CD14-positive monocyte (primary cell): ENCODE data around the gene ACTR2. TPM values are rescaled to one million over a fixed set of nuclear protein-coding genes. Genes with fewer than 3 reads are reported as not detected.

Experiments used
- DNase-seq, 3 donors: peaks; one replicate each; pipeline ENCODE4 v3.0.0-alpha.2; 2011 to 2022
- H2AFZ ChIP-seq: 2 replicates; pipeline ENCODE4 v1.6.0; 2012; ENCODE audit warnings: mild to moderate bottlenecking, low read depth, low read length, inconsistent platforms; ENCODE audit not compliant: insufficient read depth, poor library complexity, severe bottlenecking
- H3K27ac ChIP-seq, 2 donors: 1 replicate in 1 of 2; 2 replicates in 1 of 2; pipeline ENCODE4 v1.5.1; 2012 to 2013; ENCODE audit warnings: low read length in 2 of 2, control low read depth in 1 of 2, inconsistent platforms in 1 of 2, low read depth in 1 of 2, mild to moderate bottlenecking in 1 of 2
- H3K27me3 ChIP-seq, 2 donors: one replicate each; pipeline versions ENCODE4 v1.6.0 to v1.6.1; 2011 to 2013; ENCODE audit warnings: low read length in 2 of 2; ENCODE audit not compliant: control insufficient read depth in 2 of 2, insufficient read depth in 2 of 2
- H3K36me3 ChIP-seq, 2 donors: replicated peaks in 1 of 2; 1 replicate in 1 of 2; 2 replicates in 1 of 2; pipeline versions ENCODE4 v1.5.1 to v1.6.1; 2012 to 2013; ENCODE audit warnings: low read length in 2 of 2, control low read depth in 1 of 2, inconsistent platforms in 1 of 2, mild to moderate bottlenecking in 1 of 2; ENCODE audit not compliant: insufficient read depth in 2 of 2, control insufficient read depth in 1 of 2
- H3K4me1 ChIP-seq, 2 donors: 1 replicate in 1 of 2; 2 replicates in 1 of 2; pipeline versions ENCODE4 v1.5.1 to v1.6.1; 2012 to 2013; ENCODE audit warnings: low read length in 2 of 2, control low read depth in 1 of 2, inconsistent platforms in 1 of 2, mild to moderate bottlenecking in 1 of 2, moderate library complexity in 1 of 2; ENCODE audit not compliant: insufficient read depth in 2 of 2, control insufficient read depth in 1 of 2
- H3K4me2 ChIP-seq: replicated peaks from 2 replicates; pipeline ENCODE3; 2012; ENCODE audit warnings: low read length, moderate library complexity, mild to moderate bottlenecking; ENCODE audit not compliant: poor library complexity, severe bottlenecking; ENCODE audit errors: extremely low read depth
- H3K4me3 ChIP-seq, 3 experiments: fragments of 200-600 bp in 1 of 3; sonication (generic) in 1 of 3; replicated peaks in 1 of 3; 1 replicate in 2 of 3; 2 replicates in 1 of 3; pipeline ENCODE4 v1.5.1; 2011 to 2013; ENCODE audit warnings: low read length in 3 of 3, mild to moderate bottlenecking in 3 of 3, control low read depth in 2 of 3, low read depth in 2 of 3, inconsistent platforms in 1 of 3, moderate library complexity in 1 of 3
- H3K79me2 ChIP-seq: 2 replicates; pipeline ENCODE4 v1.6.0; 2012; ENCODE audit warnings: mild to moderate bottlenecking, control low read depth, inconsistent platforms, low read length, moderate library complexity; ENCODE audit not compliant: insufficient read depth
- H3K9ac ChIP-seq: 2 replicates; pipeline ENCODE4 v1.6.0; 2017; ENCODE audit warnings: low read length, mild to moderate bottlenecking; ENCODE audit not compliant: insufficient read depth, poor library complexity, severe bottlenecking
- H3K9me3 ChIP-seq, 2 donors: replicated peaks in 1 of 2; 1 replicate in 1 of 2; 2 replicates in 1 of 2; pipeline versions ENCODE4 v1.5.1 to v1.6.1; 2012 to 2013; ENCODE audit warnings: low read length in 2 of 2, control low read depth in 1 of 2; ENCODE audit not compliant: control insufficient read depth in 1 of 2, insufficient read depth in 1 of 2
- H4K20me1 ChIP-seq: 2 replicates; pipeline ENCODE4 v1.6.0; 2012; ENCODE audit warnings: mild to moderate bottlenecking, low read length, control low read depth, moderate library complexity; ENCODE audit not compliant: insufficient read depth
- H3K27ac Mint-ChIP-seq, 7 donors: one replicate each; pipeline ENCODE4 v1.8.0; 2020; ENCODE audit warnings: mild to moderate bottlenecking in 7 of 7, mixed read lengths in 7 of 7, moderate library complexity in 6 of 7, inconsistent platforms in 2 of 7
- H3K27me3 Mint-ChIP-seq, 3 donors: one replicate each; pipeline ENCODE4 v1.8.0; 2021 to 2022; ENCODE audit warnings: low read depth in 3 of 3, mild to moderate bottlenecking in 3 of 3, mixed read lengths in 3 of 3, moderate library complexity in 3 of 3, inconsistent platforms in 1 of 3
- H3K36me3 Mint-ChIP-seq, 2 donors: one replicate each; pipeline ENCODE4 v1.8.0; 2020; ENCODE audit warnings: mixed read lengths in 2 of 2, inconsistent platforms in 1 of 2, mild to moderate bottlenecking in 1 of 2
- H3K4me1 Mint-ChIP-seq: one replicate; pipeline ENCODE4 v1.8.0; 2020; ENCODE audit warnings: mild to moderate bottlenecking, mixed read lengths
- H3K4me3 Mint-ChIP-seq, 2 donors: one replicate each; pipeline ENCODE4 v1.8.0; 2020; ENCODE audit warnings: mild to moderate bottlenecking in 2 of 2, mixed read lengths in 2 of 2, moderate library complexity in 1 of 2
- H3K9me3 Mint-ChIP-seq, 7 donors: one replicate each; pipeline ENCODE4 v1.8.0; 2020 to 2022; ENCODE audit warnings: mixed read lengths in 7 of 7, mild to moderate bottlenecking in 6 of 7, moderate library complexity in 6 of 7, inconsistent platforms in 2 of 7
- CTCF ChIP-seq: fragments of 200-600 bp; IDR thresholded peaks from one replicate; pipeline ENCODE4 v1.8.0; 2022; ENCODE audit warnings: antibody characterized with exemption, mild to moderate bottlenecking
- WGBS: methylation state at CpG from one replicate; pipeline ENCODE4 v1.1.5; 2013; ENCODE audit warnings: missing lambda C conversion rate; ENCODE audit not compliant: insufficient coverage; 5-methylcytosine and 5-hydroxymethylcytosine counted together
- intact Hi-C, 2 donors: fragments of 100-400 bp; cut with micrococcal nuclease; formaldehyde crosslinking; loops; one replicate each; pipeline versions ENCODE4 v1.15.0 to v1.15.1; 2023
- polyA plus RNA-seq, 3 donors: library from polyadenylated mRNA; depleted of rRNA in 1 of 3; unstranded in 2 of 3; stranded (reverse) in 1 of 3; fragments of 300-500 nt in 2 of 3; fragments of >200 nt in 1 of 3; fragmentation: Illumina TruSeq in 2 of 3; gene quantifications; 1 replicate in 2 of 3; 2 replicates in 1 of 3; pipeline ENCODE4 v1.2.3, GENCODE V29; 2012 to 2021

The ACTR2 gene
- polyA plus RNA-seq, 3 donors, result 88.7 to 560 (median 342) TPM

GRCh38 chr2:65294701-65295100, 67.1 kb downstream of the ACTR2 start:
- no peaks in the 10 kb centered on the region for H3K9me3 ChIP-seq
- whole genome bisulfite sequencing, result 92% methylated on average over 6 of the region's 6 CpGs
- no peaks in the 10 kb centered on the region for H4K20me1 ChIP-seq
- no peak overlapping the region for H3K4me2 ChIP-seq
- H3K9me3 Mint-ChIP-seq, result peaks cover 0 to 2% (median 0%) of the 10 kb centered on the region in 7 donors
- no peak for DNase-seq
- intact Hi-C loops, result no loop called here
- no peak overlapping the region for H3K4me3 ChIP-seq
- H3K27ac Mint-ChIP-seq, result no peak overlapping the region
- no peak for TF ChIP-seq CTCF
- no peaks in the 10 kb centered on the region for H3K36me3 ChIP-seq
- H3K79me2 ChIP-seq, result no peaks in the 10 kb centered on the region
- H3K4me3 Mint-ChIP-seq, result no peak overlapping the region
- H3K4me1 Mint-ChIP-seq, result peaks cover 6% of the 10 kb centered on the region
- no peaks in the 10 kb centered on the region for H3K4me1 ChIP-seq
- no peak overlapping the region for H3K27ac ChIP-seq
- H2AFZ ChIP-seq, result no peak overlapping the region
- H3K36me3 Mint-ChIP-seq, result no peaks in the 10 kb centered on the region
- no peaks in the 10 kb centered on the region for H3K27me3 ChIP-seq
- no peak overlapping the region for H3K9ac ChIP-seq
- peaks cover 0 to 10% (median 1%) of the 10 kb centered on the region in 3 donors for H3K27me3 Mint-ChIP-seq

- H3K36me3 Mint-ChIP-seq, result no peaks in the 10 kb centered on the region
- no peak overlapping the region for H3K4me2 ChIP-seq
- H3K4me3 ChIP-seq, result no peak overlapping the region
- no peaks in the 10 kb centered on the region for H3K9me3 ChIP-seq
- no peaks in the 10 kb centered on the region for H3K79me2 ChIP-seq
- no peak overlapping the region for H3K27ac Mint-ChIP-seq
- H3K9me3 Mint-ChIP-seq, result peaks cover 0 to 4% (median 0%) of the 10 kb centered on the region in 7 donors
- H2AFZ ChIP-seq, result no peak overlapping the region
- DNase-seq, result no peak
- TF ChIP-seq CTCF, result no peak
- H3K27ac ChIP-seq, result no peak overlapping the region
- H3K4me1 Mint-ChIP-seq, result peaks cover 23% of the 10 kb centered on the region
- no peaks in the 10 kb centered on the region for H4K20me1 ChIP-seq
- H3K27me3 Mint-ChIP-seq, result peaks cover 10 to 16% (median 12%) of the 10 kb centered on the region in 3 donors
- peaks cover 8 to 14% of the 10 kb centered on the region in 2 donors for H3K4me1 ChIP-seq
- WGBS, result 100% methylated on average over 7 of the region's 7 CpGs
- intact Hi-C loops, result no loop called here
- no peaks in the 10 kb centered on the region for H3K36me3 ChIP-seq
- no peak overlapping the region for H3K4me3 Mint-ChIP-seq
- no peak overlapping the region for H3K9ac ChIP-seq
- peaks cover 0 to 3% of the 10 kb centered on the region in 2 donors for H3K27me3 ChIP-seq
These were observed 69.3 kb downstream of the ACTR2 start for GRCh38 chr2:65296971-65297370.
